MCF 10A (cell line): ENCODE data around the gene GTF2A2. TPM values are rescaled to one million over a fixed set of nuclear protein-coding genes. Genes with fewer than 3 reads are reported as not detected.
A peak's percentile ranks its signal among the peaks of the same experiment; 100 is the strongest.

Experiments
- Bru-seq: library from RNA; stranded (reverse); fragments of 400-500 nt; gene quantifications from one replicate; lab custom pipeline; 2021; lab: Mats Ljungman, UMichigan
- BruChase-seq, 2 experiments: library from RNA; stranded (reverse); fragments of 400-500 nt; gene quantifications; one replicate each; lab custom pipeline; 2021; lab: Mats Ljungman, UMichigan
- BruUV-seq: library from RNA; stranded (reverse); fragments of 400-500 nt; replicated peaks from 2 replicates; lab custom pipeline; 2021; lab: Mats Ljungman, UMichigan
- CTCF ChIA-PET: fragments of 300-600 bp; sonication (Branson Sonifier 250); formaldehyde crosslinking; extraction: SDS; loops from one replicate; lab custom pipeline; 2021; ENCODE audit warnings: antibody characterized with exemption, inconsistent platforms; lab: Yijun Ruan, JAX
- POLR2A ChIA-PET: fragments of 300-600, 350-650 bp; sonication (Branson Sonifier 250); formaldehyde crosslinking; extraction: SDS; loops from one replicate; lab custom pipeline; 2020; ENCODE audit warnings: antibody characterized with exemption, inconsistent platforms; lab: Yijun Ruan, JAX
- DNase-seq: peaks from one replicate; pipeline ENCODE4 v3.0.0-alpha.2; 2018; ENCODE audit not compliant: unreplicated experiment
- H3K27ac Mint-ChIP-seq: one replicate; pipeline ENCODE4 v1.8.0; 2022; ENCODE audit warnings: mild to moderate bottlenecking, low read depth, mixed read lengths; ENCODE audit not compliant: unreplicated experiment
- H3K27me3 Mint-ChIP-seq: one replicate; pipeline ENCODE4 v1.8.0; 2022; ENCODE audit warnings: mixed read lengths; ENCODE audit not compliant: insufficient read depth, unreplicated experiment
- H3K36me3 Mint-ChIP-seq: one replicate; pipeline ENCODE4 v1.8.0; 2022; ENCODE audit warnings: mild to moderate bottlenecking, moderate library complexity, mixed read lengths; ENCODE audit not compliant: insufficient read depth, unreplicated experiment
- H3K4me1 Mint-ChIP-seq: one replicate; pipeline ENCODE4 v1.8.0; 2022; ENCODE audit warnings: mixed read lengths; ENCODE audit not compliant: insufficient read depth, unreplicated experiment
- H3K4me3 Mint-ChIP-seq: one replicate; pipeline ENCODE4 v1.8.0; 2022; ENCODE audit warnings: mild to moderate bottlenecking, moderate library complexity, mixed read lengths; ENCODE audit not compliant: unreplicated experiment
- H3K9me3 Mint-ChIP-seq: one replicate; pipeline ENCODE4 v1.8.0; 2022; ENCODE audit warnings: mixed read lengths; ENCODE audit not compliant: unreplicated experiment
- CTCF ChIP-seq: fragments of 200-600 bp; IDR thresholded peaks from one replicate; pipeline ENCODE4 v1.8.0; 2022; ENCODE audit warnings: antibody characterized with exemption, mild to moderate bottlenecking; ENCODE audit not compliant: unreplicated experiment
- intact Hi-C: fragments of 100-400 bp; cut with micrococcal nuclease; formaldehyde crosslinking; loops from 2 replicates; pipeline ENCODE4 v1.14.1; 2022
- long read RNA-seq: library from polyadenylated mRNA; stranded (forward); transcript quantifications from one replicate; pipeline ENCODE4 v2.0.0, GENCODE V29; 2022
- total RNA-seq: library from RNA; stranded (reverse); gene quantifications from 2 replicates; pipeline ENCODE4 v1.2.3, GENCODE V29; 2022

The GTF2A2 gene
- 152 and 165 TPM in 2 replicates for total RNA-seq
- percentile 85 among the genes with signal in this experiment for Bru-seq, nascent RNA
- percentile 93 among the genes with signal in this experiment for BruChase-seq, experiment 1, labeled RNA remaining after a 6-hour chase
- BruChase-seq, experiment 2, labeled RNA remaining after a 2-hour chase: percentile 86 among the genes with signal in this experiment
- long read RNA-seq, transcript GTF2A2-202 (5 exons, 1,582 nt): major isoform, 184 of 200 reads
- long read RNA-seq, partial matches to known transcripts: 2 of 200 reads
- long read RNA-seq, other reads (novel, unspliced or antisense): 9 of 200 reads

GRCh38 chr15:59656897-59657634 lies at the start of gene GTF2A2:
Gene GTF2A2 (minus strand): TSS chr15:59657515. CDS start chr15:59652277, 5,238 bp downstream.
- ChIA-PET POLR2A (interaction anchor here (0.5 to 3.6 kb wide), 23 partner anchors 9 to 736 kb away, joined by 3 to 31 read pairs (median 3); partner anchors contain the start of genes BNIP2 and GCNT3), CTCF (interaction anchor here (0.6 to 2.1 kb wide), 7 partner anchors 16 to 265 kb away, joined by 3 to 11 read pairs (median 3); no protein-coding TSS in a partner anchor)
- TSS peak; percentile 63 for BruUV-seq
- no peak for TF ChIP-seq CTCF
- Mint-ChIP-seq H3K36me3 (peaks cover 21% of the 10 kb centered on the region), H3K4me3 (no peak within 1 kb of the TSS), H3K27me3 (no peaks in the 10 kb centered on the region), H3K27ac (peak within 1 kb of the TSS; percentile 84), H3K4me1 (no peaks in the 10 kb centered on the region), H3K9me3 (peaks cover 6% of the 10 kb centered on the region)
- DNase-seq: peak; percentile 96
- intact Hi-C loops: no loop called here

- H3K4me1 Mint-ChIP-seq: peaks cover 6% of the 10 kb centered on the region
- no peaks in the 10 kb centered on the region for H3K36me3 Mint-ChIP-seq
- H3K9me3 Mint-ChIP-seq: peaks cover 13% of the 10 kb centered on the region
- intact Hi-C loops: no loop called here
- TF ChIP-seq CTCF: no peak
- CTCF ChIA-PET: interaction anchor here (1.0 kb wide), 1 partner anchor 14 kb away, joined by 3 read pairs; no protein-coding TSS in a partner anchor
- no peaks in the 10 kb centered on the region for H3K27me3 Mint-ChIP-seq
- POLR2A ChIA-PET: interaction anchor here (0.7 kb wide), 1 partner anchor 366 kb away, joined by 3 read pairs; no protein-coding TSS in a partner anchor
- H3K4me3 Mint-ChIP-seq: no peak overlapping the region
- no peak overlapping the region for H3K27ac Mint-ChIP-seq
- BruUV-seq: no TSS peak
- peak; percentile 17 for DNase-seq
These were observed 46.9 kb upstream of the GTF2A2 start for GRCh38 chr15:59703979-59704796.

GRCh38 chr15:59702351-59702750 lies 45.0 kb upstream of the GTF2A2 start:
- TF ChIP-seq CTCF: no peak
- no TSS peak for BruUV-seq
- ChIA-PET CTCF (no interaction called here), POLR2A (no interaction called here)
- Mint-ChIP-seq H3K4me3 (no peak overlapping the region), H3K27me3 (no peaks in the 10 kb centered on the region), H3K4me1 (peaks cover 12% of the 10 kb centered on the region), H3K36me3 (no peaks in the 10 kb centered on the region), H3K9me3 (peaks cover 5% of the 10 kb centered on the region), H3K27ac (no peak overlapping the region)
- DNase-seq: no peak
- intact Hi-C loops: no loop called here
